ENCODE data around the gene CNTN1.
"Not testable (repeated sequence)": the region's sequence is repeated elsewhere in the genome, so short reads cannot be mapped to it uniquely, and the experiment has no call there.

The CNTN1 gene

GRCh38 chr12:41019461-41019860 lies 327.2 kb downstream of the CNTN1 start:
- in situ Hi-C loops (cut with MboI; ENCODE audit: low sequenced_read_pairs): no loop called here

GRCh38 chr12:41023836-41024235 lies 331.6 kb downstream of the CNTN1 start:
- in situ Hi-C loops (cut with MboI; ENCODE audit: low sequenced_read_pairs): no loop called here

DNA sequence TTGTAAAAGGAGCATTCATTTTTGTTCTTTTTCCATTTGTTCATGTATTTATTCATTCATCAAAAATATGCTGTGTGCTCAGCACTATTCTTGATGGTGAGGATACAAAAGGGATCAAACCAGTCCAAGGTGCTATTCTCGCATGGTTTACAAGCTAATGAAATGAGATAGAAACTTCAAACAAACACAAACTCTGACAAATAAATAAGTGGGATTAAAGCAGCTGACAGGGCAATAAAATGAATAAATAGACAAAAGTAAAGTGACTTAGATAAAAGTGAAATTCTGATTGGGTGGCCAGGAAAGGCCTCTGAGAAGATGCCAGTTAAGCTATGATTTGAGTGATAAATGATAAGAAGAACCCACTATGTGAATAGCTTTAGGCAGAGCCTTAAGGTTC lies 333.9 kb downstream of the CNTN1 start:
- in situ Hi-C loops (cut with MboI; ENCODE audit: low sequenced_read_pairs): no loop called here

- in situ Hi-C loops (cut with MboI; ENCODE audit: low sequenced_read_pairs): no loop called here
These were observed 340.1 kb downstream of the CNTN1 start for GRCh38 chr12:41032386-41032785.

- in situ Hi-C loops (cut with MboI; ENCODE audit: low sequenced_read_pairs): no loop called here
These were observed 342.4 kb downstream of the CNTN1 start for GRCh38 chr12:41034686-41035085.

DNA sequence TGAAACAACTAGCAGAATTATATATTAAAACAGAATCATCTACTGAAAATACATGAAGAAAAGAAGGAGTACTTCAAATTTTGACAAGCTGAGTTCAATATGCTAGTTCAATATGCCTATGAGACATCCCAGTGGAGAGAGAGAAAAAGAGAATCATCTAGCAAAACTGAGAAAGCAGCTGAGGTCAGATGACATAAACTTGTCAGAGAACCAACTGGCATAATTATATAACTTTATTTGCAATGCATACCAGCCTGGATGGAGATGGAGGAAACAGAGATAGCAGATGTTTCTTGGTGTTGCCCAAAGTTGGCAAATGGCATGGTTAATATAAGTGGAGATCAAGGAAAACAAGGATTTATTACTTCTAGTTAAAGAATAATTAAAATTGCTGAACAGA lies 347.2 kb downstream of the CNTN1 start:
- in situ Hi-C loops (cut with MboI; ENCODE audit: low sequenced_read_pairs): no loop called here

DNA sequence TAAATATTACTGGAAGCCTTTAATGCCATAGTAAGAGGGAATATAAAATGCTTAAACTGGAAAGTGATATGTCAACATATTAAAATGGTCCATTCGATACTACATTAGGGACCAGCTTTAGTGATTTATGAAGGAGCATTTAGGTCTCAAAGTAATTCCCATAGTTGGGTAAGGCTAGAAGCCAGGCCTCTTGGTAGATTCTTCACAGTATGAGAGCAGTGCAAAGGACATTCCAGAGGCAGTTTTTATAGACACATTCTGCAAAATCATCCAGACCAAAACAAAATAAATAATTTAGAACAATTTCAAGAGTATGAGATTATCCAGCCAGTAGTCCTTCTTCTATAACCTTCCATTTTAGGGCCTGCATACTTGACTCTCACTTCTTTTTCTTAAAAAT lies 353.3 kb downstream of the CNTN1 start:
- in situ Hi-C loops (cut with MboI; ENCODE audit: low sequenced_read_pairs): no loop called here

DNA sequence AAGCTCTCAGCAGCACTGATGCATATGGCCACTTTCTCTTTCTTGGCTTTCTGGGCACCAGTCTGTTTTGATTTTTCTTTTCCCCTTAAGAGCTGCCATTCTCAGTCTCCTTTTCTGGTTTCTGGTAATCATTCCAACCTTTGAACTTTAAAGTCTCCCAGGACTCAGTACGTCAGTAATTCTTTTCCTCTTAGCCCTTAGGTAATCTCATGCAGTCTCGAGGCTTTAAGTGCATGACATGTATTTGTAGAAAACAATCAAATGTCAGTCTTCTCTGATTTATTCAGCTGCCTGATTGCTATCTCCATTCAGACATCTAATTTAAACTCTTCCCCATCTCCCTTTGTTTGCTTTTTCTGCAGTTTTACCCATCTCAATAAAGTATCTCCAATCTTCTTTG lies 356.8 kb downstream of the CNTN1 start:
- in situ Hi-C loops (cut with MboI; ENCODE audit: low sequenced_read_pairs): no loop called here

DNA sequence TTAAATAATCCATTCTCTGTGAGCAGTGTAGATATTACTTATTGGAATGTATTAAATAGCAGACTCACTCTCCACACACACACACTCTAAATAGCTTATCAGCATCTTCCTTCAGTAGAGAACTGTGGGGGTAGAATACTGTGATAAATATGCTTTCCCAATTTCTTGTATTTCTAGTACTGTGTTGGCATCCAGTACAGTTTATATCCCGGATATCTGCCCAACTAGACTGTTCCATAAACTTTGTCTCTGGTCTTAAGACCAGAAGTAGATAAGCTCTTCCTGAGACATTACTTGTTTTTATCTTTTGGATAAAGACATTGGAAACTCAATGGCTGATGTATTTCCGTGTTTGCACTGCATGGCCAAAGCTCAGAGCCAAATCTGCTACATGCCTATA lies 359.7 kb downstream of the CNTN1 start:
- in situ Hi-C loops (cut with MboI; ENCODE audit: low sequenced_read_pairs): no loop called here

- in situ Hi-C loops (cut with MboI; ENCODE audit: low sequenced_read_pairs): no loop called here
These were observed 360.2 kb downstream of the CNTN1 start for GRCh38 chr12:41052441-41052840.

DNA sequence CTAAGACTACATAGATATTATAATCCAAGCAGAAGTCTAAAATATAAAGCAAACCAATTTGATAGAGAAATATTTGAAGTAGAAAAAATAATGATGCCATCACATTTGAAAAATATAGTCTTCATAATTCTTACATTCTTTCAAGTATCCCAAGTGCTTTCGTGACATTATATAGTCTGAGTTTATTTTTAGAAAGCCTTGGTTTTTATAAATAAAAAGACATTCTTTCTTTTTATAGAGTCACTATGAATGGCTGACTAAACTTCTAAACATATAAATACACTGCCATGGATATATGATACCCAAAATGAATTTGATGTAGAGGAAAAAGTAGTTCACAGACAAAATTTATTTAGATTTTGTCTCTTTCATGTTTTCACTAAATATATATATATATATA lies 360.8 kb downstream of the CNTN1 start:
- in situ Hi-C loops (cut with MboI; ENCODE audit: low sequenced_read_pairs): no loop called here

- in situ Hi-C loops (cut with MboI; ENCODE audit: low sequenced_read_pairs): no loop called here
These were observed 363.8 kb downstream of the CNTN1 start for GRCh38 chr12:41055875-41056577.

DNA sequence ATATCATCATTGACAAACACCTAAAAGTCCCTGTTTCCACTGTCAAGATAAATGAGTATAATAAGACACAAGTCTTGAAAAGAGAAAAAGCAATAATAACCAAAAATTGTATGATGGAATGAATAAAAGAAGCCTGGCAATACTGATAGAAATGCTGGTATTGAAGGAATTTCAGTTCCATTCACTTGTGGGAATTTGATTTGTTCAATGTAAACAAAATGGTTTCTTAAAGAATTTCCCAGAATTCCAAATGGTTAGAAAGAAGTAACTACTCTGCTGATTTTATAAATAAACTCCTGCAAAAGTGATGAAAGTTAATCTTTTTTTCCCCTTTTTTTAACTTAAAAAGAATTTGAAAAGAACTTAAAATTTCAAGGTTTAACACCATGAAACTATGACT lies 366.0 kb downstream of the CNTN1 start:
- in situ Hi-C loops (cut with MboI; ENCODE audit: low sequenced_read_pairs): no loop called here

GRCh38 chr12:41061192-41061591 lies 369.0 kb downstream of the CNTN1 start:
- in situ Hi-C loops (cut with MboI; ENCODE audit: low sequenced_read_pairs): no loop called here

- in situ Hi-C loops (cut with MboI; ENCODE audit: low sequenced_read_pairs): no loop called here
These were observed 372.2 kb downstream of the CNTN1 start for GRCh38 chr12:41064411-41064810.

- in situ Hi-C loops (cut with MboI; ENCODE audit: low sequenced_read_pairs): no loop called here
These were observed 375.9 kb downstream of the CNTN1 start for GRCh38 chr12:41067941-41068645.

DNA sequence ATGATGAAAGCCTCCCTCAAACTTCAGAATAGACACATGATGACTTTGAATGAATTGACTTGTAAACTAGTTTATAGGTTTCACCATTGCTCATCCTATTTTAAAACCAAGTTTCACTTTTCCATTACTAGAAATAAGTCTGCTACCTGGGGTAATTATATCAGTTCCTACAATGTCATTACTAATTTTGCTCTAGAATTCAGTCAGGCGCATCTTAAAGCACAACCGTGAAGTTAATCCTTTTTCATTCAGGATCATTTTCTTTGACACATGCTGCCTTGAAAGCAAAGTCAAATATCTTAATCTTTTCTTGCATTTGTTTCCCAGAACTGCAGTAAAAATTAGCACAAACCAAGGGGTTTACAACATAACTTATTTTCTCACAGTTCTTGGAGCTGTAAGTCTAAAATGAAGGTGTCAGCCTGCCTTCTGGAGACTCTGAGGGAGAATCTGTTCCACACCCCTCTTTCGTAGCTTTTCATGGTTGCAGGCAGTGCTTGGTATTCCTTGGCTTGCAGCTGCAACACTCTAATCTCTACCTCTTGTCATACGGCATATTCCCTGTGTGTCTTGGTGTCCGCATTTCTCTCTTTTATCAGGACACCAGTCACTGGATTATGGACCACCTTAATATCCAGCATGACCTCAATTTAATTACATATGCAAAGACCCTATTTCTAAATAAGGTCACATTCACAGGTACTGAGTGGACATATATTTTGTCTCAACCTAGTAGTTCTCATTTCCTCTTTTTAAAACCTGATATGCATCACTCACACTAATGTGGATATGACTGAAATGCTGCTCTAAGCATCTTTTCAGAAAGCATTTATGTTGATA lies 381.6 kb downstream of the CNTN1 start:
- in situ Hi-C loops (cut with MboI; ENCODE audit: low sequenced_read_pairs): no loop called here

GRCh38 chr12:41074473-41074769 lies 382.2 kb downstream of the CNTN1 start:
- in situ Hi-C loops (cut with MboI; ENCODE audit: low sequenced_read_pairs): no loop called here

- in situ Hi-C loops (cut with MboI; ENCODE audit: low sequenced_read_pairs): no loop called here
These were observed 383.9 kb downstream of the CNTN1 start for GRCh38 chr12:41076114-41076513.

DNA sequence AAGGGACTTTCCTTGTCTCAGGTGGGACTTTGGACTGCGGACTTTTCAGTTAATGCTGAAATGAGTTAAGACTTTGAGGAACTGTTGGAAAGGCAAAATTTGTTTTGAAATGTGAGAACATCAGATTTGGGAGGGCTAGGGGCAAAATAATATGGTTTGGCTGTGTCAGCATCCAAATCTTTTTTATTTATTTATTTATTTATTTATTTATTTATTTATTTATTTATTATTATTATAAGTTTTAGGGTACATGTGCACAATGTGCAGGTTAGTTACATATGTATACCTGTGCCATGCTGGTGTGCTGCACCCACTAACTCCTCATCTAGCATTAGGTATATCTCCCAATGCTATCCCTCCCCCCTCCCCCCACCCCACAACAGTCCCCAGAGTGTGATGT lies 389.0 kb downstream of the CNTN1 start:
- in situ Hi-C loops (cut with MboI; ENCODE audit: low sequenced_read_pairs): not testable (repeated sequence)

DNA sequence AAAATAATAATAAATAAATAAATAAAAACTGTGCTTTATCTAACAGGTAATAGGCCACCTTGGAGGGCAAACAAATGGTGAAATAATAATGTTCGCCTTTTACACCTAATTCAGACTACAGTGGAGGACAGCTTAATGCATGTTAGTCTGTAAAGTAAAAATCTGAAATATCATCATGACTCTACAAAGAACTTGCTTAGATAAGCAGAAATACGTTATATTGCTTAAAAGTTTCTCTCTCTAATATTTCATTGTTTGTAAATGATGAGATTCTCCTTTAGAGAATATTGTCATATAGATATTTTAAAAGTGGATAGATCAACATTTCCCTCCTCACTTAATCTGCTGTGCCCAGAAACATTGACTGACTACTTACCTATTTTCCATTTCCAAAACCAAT lies 397.2 kb downstream of the CNTN1 start:
- in situ Hi-C loops (cut with MboI; ENCODE audit: low sequenced_read_pairs): no loop called here

- in situ Hi-C loops (cut with MboI; ENCODE audit: low sequenced_read_pairs): no loop called here
These were observed 399.9 kb downstream of the CNTN1 start for GRCh38 chr12:41092115-41092514.

Measured in HL-60/S4 treated with retinoic acid at 250 ng/mL for 4 days and 3 days (cell line).